HL-60 (cell line): ENCODE measurements around the gene HOXB1.

Source experiments
- CTCF ChIP-seq: IDR thresholded peaks from one replicate; pipeline ENCODE4 v1.5.1; 2011; ENCODE audit warnings: low read length, control low read depth, inconsistent platforms; ENCODE audit not compliant: insufficient read depth
- GABPA ChIP-seq: IDR thresholded peaks from 2 replicates; pipeline ENCODE4 v1.6.1; 2012; ENCODE audit warnings: low read depth
- POLR2AphosphoS5 ChIP-seq: IDR thresholded peaks from 2 replicates; pipeline ENCODE4 v1.6.1; 2012; ENCODE audit warnings: low read depth
- REST ChIP-seq: IDR thresholded peaks from 2 replicates; pipeline ENCODE4 v1.6.1; 2012; ENCODE audit warnings: low read depth; ENCODE audit not compliant: insufficient replicate concordance

- no peak for TF ChIP-seq CTCF
- TF ChIP-seq REST: no peak
- TF ChIP-seq POLR2AphosphoS5: no peak
- TF ChIP-seq GABPA: no peak
These were observed 464 bp downstream of the HOXB1 start for GRCh38 chr17:48530208-48530886.
